ENCODE data around the gene STX7.

STX7 gene

DNA sequence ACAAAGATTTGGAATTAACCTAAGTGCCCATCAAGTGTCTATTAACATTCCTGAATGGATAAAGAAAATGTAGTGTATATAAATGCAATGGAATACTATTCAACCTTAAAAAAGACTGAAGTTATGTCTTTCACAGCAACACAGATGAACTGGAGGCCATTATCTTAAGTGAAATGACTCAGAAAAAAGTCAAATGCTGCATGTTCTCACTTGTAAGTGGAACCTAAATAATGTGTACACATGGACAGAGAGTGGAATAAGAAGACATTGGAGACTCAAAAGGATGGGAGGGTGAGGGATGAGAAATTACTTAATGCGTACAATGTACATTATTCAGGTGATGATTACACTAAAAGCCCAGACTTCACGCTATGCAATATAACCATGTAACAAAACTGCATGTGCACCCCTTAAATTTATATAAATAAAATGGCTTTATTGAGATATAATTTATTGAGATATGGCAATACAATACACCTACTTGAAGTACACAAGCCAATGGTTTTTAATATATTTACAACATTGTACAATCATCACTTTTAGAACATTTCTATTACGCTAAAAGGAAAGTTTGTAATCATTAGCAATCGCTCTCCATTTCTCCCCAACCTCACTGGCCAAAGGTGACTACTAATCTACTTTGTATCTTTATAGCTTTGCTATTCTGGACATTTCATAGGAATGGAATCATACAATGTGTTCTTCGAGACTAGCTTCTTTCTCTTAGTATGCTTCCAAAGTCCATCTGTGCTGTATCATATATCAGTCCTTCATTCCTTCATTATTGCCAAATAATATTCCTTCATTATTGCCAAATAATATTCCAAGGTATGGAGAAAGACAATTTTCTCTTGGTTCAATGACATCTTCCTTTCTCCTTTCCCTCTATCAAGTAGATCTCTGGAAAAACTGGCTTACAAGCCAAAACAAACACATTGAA is 5.8 kb downstream of the STX7 start:
- no peak for DNase-seq (ENCODE audit: low read depth in 2 of 2)

GRCh38 chr6:132506461-132506860 is 6.5 kb downstream of the STX7 start:
- no peak for DNase-seq (ENCODE audit: low read depth in 2 of 2)

- DNase-seq (ENCODE audit: low read depth in 2 of 2) = no peak
Measured at GRCh38 chr6:132505158-132505557, 7.8 kb downstream of the STX7 start.

- no peak for DNase-seq (ENCODE audit: low read depth in 2 of 2)
Measured at GRCh38 chr6:132504757-132505156, 8.2 kb downstream of the STX7 start.

GRCh38 chr6:132499757-132500156 is 13.2 kb downstream of the STX7 start:
- DNase-seq (ENCODE audit: low read depth in 2 of 2) = no peak

- DNase-seq (ENCODE audit: low read depth in 2 of 2) = no peak
Measured at GRCh38 chr6:132498638-132499037, 14.3 kb downstream of the STX7 start.

DNA sequence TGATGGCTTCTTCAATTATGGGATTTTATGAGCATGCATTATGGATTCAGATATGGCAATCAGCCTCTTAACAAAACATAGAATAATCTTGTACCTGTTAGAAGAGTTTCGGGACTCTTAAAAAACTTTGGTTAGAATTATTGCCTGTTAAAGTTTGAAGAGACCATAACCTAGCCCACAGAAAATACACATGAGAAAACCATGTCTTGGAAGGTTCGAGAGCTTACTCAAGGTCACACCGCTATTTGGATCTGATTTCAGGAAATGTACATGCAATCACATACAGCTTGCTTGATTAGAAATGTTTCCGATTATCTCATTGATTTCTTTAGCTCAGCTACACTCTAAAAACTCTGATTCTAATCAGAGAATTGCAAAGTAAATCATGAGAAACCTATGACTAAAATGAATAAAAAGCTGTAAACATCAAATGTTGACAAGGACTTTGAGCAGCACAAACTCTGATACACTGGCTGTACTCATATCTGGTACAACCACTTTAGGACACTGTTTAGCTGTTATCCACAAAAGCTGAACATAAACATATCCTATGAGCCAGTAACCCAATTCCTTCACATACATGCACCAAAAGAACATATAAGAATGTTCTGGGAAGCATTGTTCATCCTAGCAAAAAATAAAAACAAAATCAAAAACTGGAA is 16.3 kb downstream of the STX7 start:
- DNase-seq (ENCODE audit: low read depth in 2 of 2) = no peak

DNA sequence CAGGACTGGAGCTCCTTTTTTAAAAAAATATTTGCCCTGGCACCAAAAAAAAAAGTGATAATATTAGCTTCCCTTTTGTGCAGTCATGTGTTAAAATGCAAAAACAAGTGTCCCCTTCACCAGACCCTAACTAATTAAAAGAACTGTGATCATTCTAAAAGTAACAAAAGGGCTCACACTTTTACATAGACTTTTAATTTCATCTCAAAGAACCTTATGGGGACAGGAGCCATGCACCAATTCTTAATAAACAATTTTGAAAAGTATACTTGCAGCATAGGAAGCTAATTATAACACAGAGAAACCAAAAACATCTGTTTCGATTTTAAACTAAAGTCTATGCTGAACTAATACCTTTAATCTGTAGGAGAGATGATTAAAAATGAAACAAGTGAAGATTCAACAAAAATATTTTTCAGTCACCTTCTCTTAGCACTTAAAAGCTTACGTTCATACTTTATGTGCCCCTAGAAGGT is 17.3 kb downstream of the STX7 start:
- DNase-seq (ENCODE audit: low read depth in 2 of 2) = no peak

DNA sequence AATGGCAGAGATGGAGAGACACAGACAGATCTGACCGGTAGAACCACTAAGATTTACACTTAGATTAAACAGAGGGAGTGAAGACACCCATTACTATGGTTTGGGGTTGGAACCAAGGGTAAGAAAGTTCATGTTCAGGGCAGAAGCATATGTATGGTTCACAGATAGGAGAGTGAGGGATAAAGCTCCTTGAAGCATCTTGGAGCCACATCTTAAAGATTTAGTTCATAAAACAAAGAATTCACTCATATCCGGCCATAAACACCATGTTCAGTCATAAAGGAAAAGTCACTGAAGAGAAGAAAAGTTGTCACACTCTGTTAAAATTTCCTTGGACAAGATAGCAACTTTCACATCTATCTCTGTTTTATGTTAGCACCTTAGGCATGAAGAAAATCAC is 18.0 kb downstream of the STX7 start:
- no peak for DNase-seq (ENCODE audit: low read depth in 2 of 2)

DNA sequence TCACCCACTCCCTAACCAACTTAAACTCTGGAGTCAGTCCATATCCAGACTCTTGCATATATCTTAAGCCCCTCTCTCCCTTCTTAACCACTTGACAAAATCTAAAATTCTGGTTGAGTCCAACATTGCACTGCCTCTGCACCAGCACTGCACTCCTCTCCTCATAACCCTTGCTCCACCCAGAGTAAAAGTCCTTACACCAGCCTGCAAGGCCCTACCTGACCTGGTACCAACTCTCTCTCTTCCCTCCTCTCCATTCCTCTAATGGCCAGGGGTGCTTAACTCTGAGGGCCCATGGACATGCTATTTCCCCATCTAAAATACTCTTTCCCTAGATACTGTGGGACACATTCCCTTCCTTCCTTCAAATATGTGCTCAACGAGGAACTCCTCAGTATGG is 21.0 kb downstream of the STX7 start:
- no peak for DNase-seq (ENCODE audit: low read depth in 2 of 2)

- no peak for DNase-seq (ENCODE audit: low read depth in 2 of 2)
Measured at GRCh38 chr6:132491303-132491702, 21.6 kb downstream of the STX7 start.

- DNase-seq (ENCODE audit: low read depth in 2 of 2) = no peak
Measured at GRCh38 chr6:132490478-132491204, 22.3 kb downstream of the STX7 start.

DNA sequence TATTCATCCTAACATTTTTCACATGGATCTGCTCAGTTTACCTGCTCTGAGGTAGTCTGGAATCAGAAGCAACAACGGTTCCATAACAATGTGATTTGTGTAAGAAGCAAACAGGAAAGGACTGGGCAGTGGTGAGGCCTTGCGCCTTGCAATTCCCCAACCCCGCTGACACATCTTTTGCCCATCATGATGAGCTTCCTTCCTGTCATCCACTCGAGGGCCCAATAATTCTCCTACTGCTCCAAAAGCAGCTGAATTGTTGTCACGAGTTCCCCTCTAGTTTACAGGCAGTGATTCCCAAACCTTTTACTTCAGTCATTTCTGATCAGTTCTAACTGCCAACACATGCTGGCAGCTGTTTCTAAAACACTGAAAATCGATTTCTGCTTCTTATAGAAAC is 22.9 kb downstream of the STX7 start:
- DNase-seq (ENCODE audit: low read depth in 2 of 2) = no peak

GRCh38 chr6:132489376-132489775 is 23.5 kb downstream of the STX7 start:
- no peak for DNase-seq (ENCODE audit: low read depth in 2 of 2)

GRCh38 chr6:132487762-132488161 is 25.2 kb downstream of the STX7 start:
- no peak for DNase-seq (ENCODE audit: low read depth in 2 of 2)

GRCh38 chr6:132484680-132485018 is 28.3 kb downstream of the STX7 start:
- DNase-seq (ENCODE audit: low read depth in 2 of 2) = no peak

GRCh38 chr6:132483779-132484679 is 28.9 kb downstream of the STX7 start:
- DNase-seq (ENCODE audit: low read depth in 2 of 2) = peak in 1 of 2 donors; percentile 44

GRCh38 chr6:132482581-132482980 is 30.3 kb downstream of the STX7 start:
- DNase-seq (ENCODE audit: low read depth in 2 of 2) = no peak

- no peak for DNase-seq (ENCODE audit: low read depth in 2 of 2)
Measured at GRCh38 chr6:132481189-132481588, 31.7 kb downstream of the STX7 start.

DNA sequence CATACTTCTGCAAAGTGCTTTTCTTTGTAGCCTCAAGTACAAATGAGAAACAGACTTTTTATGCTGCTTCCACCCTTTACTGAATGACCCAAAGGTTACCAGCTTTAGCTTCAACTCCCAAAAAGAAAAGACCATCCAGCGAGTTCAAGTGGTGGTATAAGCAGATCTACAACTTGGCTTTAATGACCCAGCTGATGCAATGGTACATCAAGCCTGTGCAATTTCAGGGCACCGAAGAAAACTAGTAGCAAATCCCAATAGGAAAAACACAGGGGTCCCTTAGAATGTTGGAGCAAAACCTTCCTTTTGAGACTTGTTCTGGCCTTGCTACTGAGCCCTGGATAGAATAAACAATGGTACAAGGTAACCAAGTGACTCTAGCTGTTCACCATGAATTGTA is 33.8 kb downstream of the STX7 start:
- DNase-seq (ENCODE audit: low read depth in 2 of 2) = no peak

GRCh38 chr6:132478674-132479073 is 34.2 kb downstream of the STX7 start:
- no peak for DNase-seq (ENCODE audit: low read depth in 2 of 2)

Measured in stimulated activated CD4-positive, alpha-beta T cell treated with anti-CD3 and anti-CD28 coated beads, Interleukin-1b, Interleukin-23, amount 100 ng/mL, for 4 hours (primary cell).